ENCODE results near the gene RAPGEF4.

The RAPGEF4 gene

GRCh38 chr2:172863341-172863740 is 127.7 kb downstream of the RAPGEF4 start:
- no peak for DNase-seq

GRCh38 chr2:172864182-172864581 is 128.5 kb downstream of the RAPGEF4 start:
- peak; percentile 80 for DNase-seq

GRCh38 chr2:172865422-172865821 is 129.8 kb downstream of the RAPGEF4 start:
- no peak for DNase-seq

GRCh38 chr2:172869861-172870260 is 134.2 kb downstream of the RAPGEF4 start:
- DNase-seq = no peak

GRCh38 chr2:172870396-172870795 is 134.8 kb downstream of the RAPGEF4 start:
- peak; percentile 63 for DNase-seq

GRCh38 chr2:172877826-172878225 is 142.2 kb downstream of the RAPGEF4 start:
- DNase-seq = no peak

GRCh38 chr2:172878260-172878659 is 142.6 kb downstream of the RAPGEF4 start:
- no peak for DNase-seq

- DNase-seq = no peak
Observed at GRCh38 chr2:172884336-172884735, 148.7 kb downstream of the RAPGEF4 start.

GRCh38 chr2:172885996-172886395 is 150.4 kb downstream of the RAPGEF4 start:
- DNase-seq = no peak

- no peak for DNase-seq
Observed at GRCh38 chr2:172887280-172887679, 151.6 kb downstream of the RAPGEF4 start.

- no peak for DNase-seq
Observed at GRCh38 chr2:172888714-172889669, 153.3 kb downstream of the RAPGEF4 start.

- DNase-seq = no peak
Observed at GRCh38 chr2:172889768-172890430, 154.3 kb downstream of the RAPGEF4 start.

- DNase-seq = no peak
Observed at GRCh38 chr2:172893111-172893510, 157.5 kb downstream of the RAPGEF4 start.

- DNase-seq = no peak
Observed at GRCh38 chr2:172893671-172894070, 158.0 kb downstream of the RAPGEF4 start.

GRCh38 chr2:172894689-172895387 is 159.2 kb downstream of the RAPGEF4 start:
- no peak for DNase-seq

GRCh38 chr2:172896661-172897081 is 161.0 kb downstream of the RAPGEF4 start:
- no peak for DNase-seq

- no peak for DNase-seq
Observed at GRCh38 chr2:172900871-172901270, 165.2 kb downstream of the RAPGEF4 start.

- DNase-seq = no peak
Observed at GRCh38 chr2:172901913-172902312, 166.3 kb downstream of the RAPGEF4 start.

GRCh38 chr2:172904236-172904635 is 168.6 kb downstream of the RAPGEF4 start:
- DNase-seq = no peak

GRCh38 chr2:172905937-172906811 is 170.5 kb downstream of the RAPGEF4 start:
- peak; percentile 82 for DNase-seq

- no peak for DNase-seq
Observed at GRCh38 chr2:172908275-172908674, 172.6 kb downstream of the RAPGEF4 start.

- no peak for DNase-seq
Observed at GRCh38 chr2:172909454-172909853, 173.8 kb downstream of the RAPGEF4 start.

Measured in NCI-H82 (cell line).